Measurements from ENCODE around the gene ANKDD1A. TPM values are rescaled to one million over a fixed set of nuclear protein-coding genes. Genes with fewer than 3 reads are reported as not detected.

ANKDD1A gene
- 1 to 10 TPM; 7.2 to 8.4 TPM for total RNA-seq

GRCh38 chr15:64911311-64912186 is at the start of gene ANKDD1A:
TSS of gene ANKDD1A (plus strand) at chr15:64911902. CDS start at chr15:64911931, 29 bp downstream.
- peak within 1 kb of the TSS; percentile 82 to 84 for H3K4me3 Mint-ChIP-seq
- DNase-seq = peak; percentile 55 to 64
- no peak within 1 kb of the TSS for H3K27ac Mint-ChIP-seq
- no peaks in the 10 kb centered on the region for H3K9me3 Mint-ChIP-seq
- H3K27me3 Mint-ChIP-seq (ENCODE audit: low read depth) = peaks cover 11% of the 10 kb centered on the region
- H3K36me3 Mint-ChIP-seq (ENCODE audit: insufficient read depth in 2 of 2) = no peaks in the 10 kb centered on the region
- ATAC-seq (replicated peaks in 1 of 2) = peak; percentile 89 to 93
- peaks cover 9% of the 10 kb centered on the region for H3K4me1 Mint-ChIP-seq (ENCODE audit: low read depth)

- DNase-seq (no peak), ATAC-seq (replicated peaks in 1 of 2) (no peak)
- no peak overlapping the region for H3K27ac Mint-ChIP-seq
- H3K36me3 Mint-ChIP-seq (ENCODE audit: insufficient read depth in 2 of 2) = peaks cover 0 to 6% of the 10 kb centered on the region in 2 donors
- no peaks in the 10 kb centered on the region for H3K9me3 Mint-ChIP-seq
- H3K4me3 Mint-ChIP-seq = no peak overlapping the region
- peaks cover 25% of the 10 kb centered on the region for H3K4me1 Mint-ChIP-seq (ENCODE audit: low read depth)
- H3K27me3 Mint-ChIP-seq (ENCODE audit: low read depth) = no peaks in the 10 kb centered on the region
Observed at GRCh38 chr15:64861960-64862359, 49.7 kb upstream of the ANKDD1A start.

- no peaks in the 10 kb centered on the region for H3K9me3 Mint-ChIP-seq
- ATAC-seq (replicated peaks in 1 of 2) (no peak), DNase-seq (no peak)
- no peak overlapping the region for H3K4me3 Mint-ChIP-seq
- peaks cover 0 to 6% of the 10 kb centered on the region in 2 donors for H3K36me3 Mint-ChIP-seq (ENCODE audit: insufficient read depth in 2 of 2)
- H3K27me3 Mint-ChIP-seq (ENCODE audit: low read depth) = no peaks in the 10 kb centered on the region
- no peak overlapping the region for H3K27ac Mint-ChIP-seq
- H3K4me1 Mint-ChIP-seq (ENCODE audit: low read depth) = peaks cover 22% of the 10 kb centered on the region
Observed at GRCh38 chr15:64862408-64862807, 49.3 kb upstream of the ANKDD1A start.

GRCh38 chr15:64864068-64864467 is 47.6 kb upstream of the ANKDD1A start:
- Mint-ChIP-seq H3K27me3 (ENCODE audit: low read depth) (no peaks in the 10 kb centered on the region), H3K27ac (peak overlapping the region; percentile 8), H3K9me3 (no peaks in the 10 kb centered on the region), H3K4me3 (no peak overlapping the region), H3K36me3 (ENCODE audit: insufficient read depth in 2 of 2) (peaks cover 0 to 4% of the 10 kb centered on the region in 2 donors), H3K4me1 (ENCODE audit: low read depth) (peaks cover 22% of the 10 kb centered on the region)
- no peak for DNase-seq
- ATAC-seq (replicated peaks in 1 of 2) = no peak

GRCh38 chr15:64865126-64865997 is 46.3 kb upstream of the ANKDD1A start:
- Mint-ChIP-seq H3K27me3 (ENCODE audit: low read depth) (no peaks in the 10 kb centered on the region), H3K36me3 (ENCODE audit: insufficient read depth in 2 of 2) (peaks cover 0 to 5% of the 10 kb centered on the region in 2 donors), H3K4me3 (no peak overlapping the region), H3K27ac (no peak overlapping the region), H3K4me1 (ENCODE audit: low read depth) (peaks cover 22% of the 10 kb centered on the region), H3K9me3 (no peaks in the 10 kb centered on the region)
- ATAC-seq (replicated peaks in 1 of 2) (peak; percentile 23 to 24), DNase-seq (no peak)

- Mint-ChIP-seq H3K4me3 (no peak overlapping the region), H3K27me3 (ENCODE audit: low read depth) (no peaks in the 10 kb centered on the region), H3K27ac (no peak overlapping the region), H3K9me3 (no peaks in the 10 kb centered on the region), H3K4me1 (ENCODE audit: low read depth) (peaks cover 22% of the 10 kb centered on the region), H3K36me3 (ENCODE audit: insufficient read depth in 2 of 2) (peaks cover 0 to 5% of the 10 kb centered on the region in 2 donors)
- ATAC-seq (replicated peaks in 1 of 2) (no peak), DNase-seq (no peak)
Observed at GRCh38 chr15:64865998-64866520, 45.6 kb upstream of the ANKDD1A start.

- Mint-ChIP-seq H3K27ac (no peak overlapping the region), H3K4me1 (ENCODE audit: low read depth) (peaks cover 21% of the 10 kb centered on the region), H3K9me3 (no peaks in the 10 kb centered on the region), H3K36me3 (ENCODE audit: insufficient read depth in 2 of 2) (peaks cover 0 to 1% of the 10 kb centered on the region in 2 donors), H3K27me3 (ENCODE audit: low read depth) (no peaks in the 10 kb centered on the region), H3K4me3 (no peak overlapping the region)
- DNase-seq (no peak), ATAC-seq (replicated peaks in 1 of 2) (no peak)
Observed at GRCh38 chr15:64869501-64869900, 42.2 kb upstream of the ANKDD1A start.

- H3K27ac Mint-ChIP-seq = no peak overlapping the region
- H3K27me3 Mint-ChIP-seq (ENCODE audit: low read depth) = no peaks in the 10 kb centered on the region
- peaks cover 0 to 1% of the 10 kb centered on the region in 2 donors for H3K36me3 Mint-ChIP-seq (ENCODE audit: insufficient read depth in 2 of 2)
- H3K4me3 Mint-ChIP-seq = no peak overlapping the region
- DNase-seq (no peak), ATAC-seq (replicated peaks in 1 of 2) (no peak)
- no peaks in the 10 kb centered on the region for H3K9me3 Mint-ChIP-seq
- peaks cover 20% of the 10 kb centered on the region for H3K4me1 Mint-ChIP-seq (ENCODE audit: low read depth)
Observed at GRCh38 chr15:64870353-64870752, 41.3 kb upstream of the ANKDD1A start.

- Mint-ChIP-seq H3K27ac (no peak overlapping the region), H3K9me3 (no peaks in the 10 kb centered on the region), H3K36me3 (ENCODE audit: insufficient read depth in 2 of 2) (no peaks in the 10 kb centered on the region), H3K27me3 (ENCODE audit: low read depth) (no peaks in the 10 kb centered on the region), H3K4me3 (no peak overlapping the region), H3K4me1 (ENCODE audit: low read depth) (peaks cover 27% of the 10 kb centered on the region)
- no peak for DNase-seq
- ATAC-seq (replicated peaks in 1 of 2) = peak; percentile 52 to 72
Observed at GRCh38 chr15:64875641-64876223, 36.0 kb upstream of the ANKDD1A start.

GRCh38 chr15:64877435-64877834 is 34.3 kb upstream of the ANKDD1A start:
- DNase-seq (no peak), ATAC-seq (replicated peaks in 1 of 2) (no peak)
- H3K9me3 Mint-ChIP-seq = no peaks in the 10 kb centered on the region
- H3K27me3 Mint-ChIP-seq (ENCODE audit: low read depth) = no peaks in the 10 kb centered on the region
- H3K27ac Mint-ChIP-seq = no peak overlapping the region
- no peak overlapping the region for H3K4me3 Mint-ChIP-seq
- no peaks in the 10 kb centered on the region for H3K36me3 Mint-ChIP-seq (ENCODE audit: insufficient read depth in 2 of 2)
- H3K4me1 Mint-ChIP-seq (ENCODE audit: low read depth) = peaks cover 33% of the 10 kb centered on the region

- Mint-ChIP-seq H3K36me3 (ENCODE audit: insufficient read depth in 2 of 2) (no peaks in the 10 kb centered on the region), H3K4me3 (no peak overlapping the region), H3K4me1 (ENCODE audit: low read depth) (peaks cover 37% of the 10 kb centered on the region), H3K27ac (no peak overlapping the region), H3K9me3 (no peaks in the 10 kb centered on the region), H3K27me3 (ENCODE audit: low read depth) (no peaks in the 10 kb centered on the region)
- DNase-seq = no peak
- no peak for ATAC-seq (replicated peaks in 1 of 2)
Observed at GRCh38 chr15:64878705-64879104, 33.0 kb upstream of the ANKDD1A start.

- Mint-ChIP-seq H3K4me3 (peak overlapping the region; percentile 78 to 84), H3K4me1 (ENCODE audit: low read depth) (peaks cover 36% of the 10 kb centered on the region), H3K36me3 (ENCODE audit: insufficient read depth in 2 of 2) (no peaks in the 10 kb centered on the region), H3K9me3 (no peaks in the 10 kb centered on the region), H3K27me3 (ENCODE audit: low read depth) (no peaks in the 10 kb centered on the region), H3K27ac (peak overlapping the region; percentile 97)
- peak; percentile 77 to 84 for ATAC-seq (replicated peaks in 1 of 2)
- peak; percentile 54 to 56 for DNase-seq
Observed at GRCh38 chr15:64883100-64883581, 28.6 kb upstream of the ANKDD1A start.
